ENCODE data around the gene ATAD3B. TPM values are rescaled to one million over a fixed set of nuclear protein-coding genes. Genes with fewer than 3 reads are reported as not detected.
A peak's percentile ranks its signal among the peaks of the same experiment; 100 is the strongest.
"Not testable (repeated sequence)": the region's sequence is repeated elsewhere in the genome, so short reads cannot be mapped to it uniquely, and the experiment has no call there.

The ATAD3B gene
- total and polyA plus RNA-seq, 4 donors, result 6.4 to 14.3 (median 10.3) TPM

DNA sequence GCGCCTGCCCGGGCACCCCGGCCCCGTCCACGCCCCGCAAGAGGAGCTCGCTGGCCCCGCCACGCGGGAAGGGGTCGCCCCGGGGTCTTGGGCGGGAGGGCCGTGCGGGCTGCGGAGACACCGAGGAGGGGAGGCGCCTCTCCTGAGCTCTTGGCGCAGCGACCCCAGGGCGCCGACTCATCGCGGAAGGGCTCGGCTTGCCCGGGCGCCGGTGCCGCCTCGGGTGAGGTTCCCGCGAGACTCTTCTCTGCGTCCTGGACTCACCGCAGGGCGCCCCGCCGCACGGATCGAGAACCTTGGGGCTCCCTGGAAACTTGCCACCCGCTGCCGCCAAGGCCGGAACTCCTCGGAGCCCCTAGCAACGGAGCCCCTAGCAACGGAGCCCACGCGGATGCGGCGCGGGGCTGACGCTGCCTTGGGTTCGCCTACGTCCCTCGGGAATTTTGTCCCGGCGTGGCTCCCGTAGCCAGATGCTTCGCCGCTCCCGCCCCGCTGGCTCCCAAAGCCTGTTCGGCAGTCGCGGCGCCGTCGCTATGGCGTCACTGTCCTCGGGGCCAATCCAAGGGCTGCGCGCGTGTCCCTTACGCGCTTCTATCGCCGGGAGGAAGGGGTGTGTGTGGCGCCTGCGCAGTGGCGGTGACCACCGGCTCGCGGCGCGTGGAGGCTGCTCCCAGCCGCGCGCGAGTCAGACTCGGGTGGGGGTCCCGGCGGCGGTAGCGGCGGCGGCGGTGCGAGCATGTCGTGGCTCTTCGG lies 40.1 kb downstream of the ATAD3B start, which contains the start of gene ATAD3A:
ATAD3A (plus strand) TSS at position 630 of the 753 bp plus-strand sequence; CDS start at position 737, 107 bp downstream.
- peaks cover 0 to under 1% (median 0%) of the 10 kb centered on the region in 4 donors for H3K36me3 ChIP-seq (ENCODE audit: control insufficient read depth in 4 of 4, insufficient read depth in 3 of 4, low read depth in 1 of 4, low read length in 3 of 4)
- H3K9ac ChIP-seq (ENCODE audit: low read depth in 1 of 2, low read length in 2 of 2), result peak within 1 kb of the TSS; percentile 49 to 63
- H3K4me3 ChIP-seq (ENCODE audit: low read depth in 1 of 3, low read length in 3 of 3), result peak within 1 kb of the TSS; percentile 76 to 97 (median 89)
- TF ChIP-seq GABPA (IDR thresholded peaks at IDR 0.05 in 1 of 2, conservative IDR thresholded peaks at IDR 0.05 in 1 of 2), result peak in 1 of 2 donors; percentile 89
- no peak for TF ChIP-seq HNF4G (IDR thresholded peaks at IDR 0.05)
- no peak for TF ChIP-seq TAF1 (conservative IDR thresholded peaks at IDR 0.05)
- peak; percentile 91 for TF ChIP-seq YY1 (IDR thresholded peaks at IDR 0.05)
- peak; percentile 78 for TF ChIP-seq SP1 (IDR thresholded peaks at IDR 0.05)
- TF ChIP-seq, protein P1, sequence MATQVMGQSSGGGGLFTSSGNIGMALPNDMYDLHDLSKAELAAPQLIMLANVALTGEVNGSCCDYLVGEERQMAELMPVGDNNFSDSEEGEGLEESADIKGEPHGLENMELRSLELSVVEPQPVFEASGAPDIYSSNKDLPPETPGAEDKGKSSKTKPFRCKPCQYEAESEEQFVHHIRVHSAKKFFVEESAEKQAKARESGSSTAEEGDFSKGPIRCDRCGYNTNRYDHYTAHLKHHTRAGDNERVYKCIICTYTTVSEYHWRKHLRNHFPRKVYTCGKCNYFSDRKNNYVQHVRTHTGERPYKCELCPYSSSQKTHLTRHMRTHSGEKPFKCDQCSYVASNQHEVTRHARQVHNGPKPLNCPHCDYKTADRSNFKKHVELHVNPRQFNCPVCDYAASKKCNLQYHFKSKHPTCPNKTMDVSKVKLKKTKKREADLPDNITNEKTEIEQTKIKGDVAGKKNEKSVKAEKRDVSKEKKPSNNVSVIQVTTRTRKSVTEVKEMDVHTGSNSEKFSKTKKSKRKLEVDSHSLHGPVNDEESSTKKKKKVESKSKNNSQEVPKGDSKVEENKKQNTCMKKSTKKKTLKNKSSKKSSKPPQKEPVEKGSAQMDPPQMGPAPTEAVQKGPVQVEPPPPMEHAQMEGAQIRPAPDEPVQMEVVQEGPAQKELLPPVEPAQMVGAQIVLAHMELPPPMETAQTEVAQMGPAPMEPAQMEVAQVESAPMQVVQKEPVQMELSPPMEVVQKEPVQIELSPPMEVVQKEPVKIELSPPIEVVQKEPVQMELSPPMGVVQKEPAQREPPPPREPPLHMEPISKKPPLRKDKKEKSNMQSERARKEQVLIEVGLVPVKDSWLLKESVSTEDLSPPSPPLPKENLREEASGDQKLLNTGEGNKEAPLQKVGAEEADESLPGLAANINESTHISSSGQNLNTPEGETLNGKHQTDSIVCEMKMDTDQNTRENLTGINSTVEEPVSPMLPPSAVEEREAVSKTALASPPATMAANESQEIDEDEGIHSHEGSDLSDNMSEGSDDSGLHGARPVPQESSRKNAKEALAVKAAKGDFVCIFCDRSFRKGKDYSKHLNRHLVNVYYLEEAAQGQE (IDR thresholded peaks at IDR 0.05), result peak; percentile 53
- no peak for TF ChIP-seq FOXA2 (IDR thresholded peaks at IDR 0.05)
- TF ChIP-seq, protein P2, sequence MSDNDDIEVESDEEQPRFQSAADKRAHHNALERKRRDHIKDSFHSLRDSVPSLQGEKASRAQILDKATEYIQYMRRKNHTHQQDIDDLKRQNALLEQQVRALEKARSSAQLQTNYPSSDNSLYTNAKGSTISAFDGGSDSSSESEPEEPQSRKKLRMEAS (IDR thresholded peaks at IDR 0.05), result no peak
- peak; percentile 42 for TF ChIP-seq FOXA1 (IDR thresholded peaks at IDR 0.05)
- TF ChIP-seq EGR1 (IDR thresholded peaks at IDR 0.05; ENCODE audit: low read depth in 2 of 2), result no peak
- TF ChIP-seq, protein P3, sequence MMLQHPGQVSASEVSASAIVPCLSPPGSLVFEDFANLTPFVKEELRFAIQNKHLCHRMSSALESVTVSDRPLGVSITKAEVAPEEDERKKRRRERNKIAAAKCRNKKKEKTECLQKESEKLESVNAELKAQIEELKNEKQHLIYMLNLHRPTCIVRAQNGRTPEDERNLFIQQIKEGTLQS (IDR thresholded peaks at IDR 0.05), result no peak
- TF ChIP-seq, protein P4, sequence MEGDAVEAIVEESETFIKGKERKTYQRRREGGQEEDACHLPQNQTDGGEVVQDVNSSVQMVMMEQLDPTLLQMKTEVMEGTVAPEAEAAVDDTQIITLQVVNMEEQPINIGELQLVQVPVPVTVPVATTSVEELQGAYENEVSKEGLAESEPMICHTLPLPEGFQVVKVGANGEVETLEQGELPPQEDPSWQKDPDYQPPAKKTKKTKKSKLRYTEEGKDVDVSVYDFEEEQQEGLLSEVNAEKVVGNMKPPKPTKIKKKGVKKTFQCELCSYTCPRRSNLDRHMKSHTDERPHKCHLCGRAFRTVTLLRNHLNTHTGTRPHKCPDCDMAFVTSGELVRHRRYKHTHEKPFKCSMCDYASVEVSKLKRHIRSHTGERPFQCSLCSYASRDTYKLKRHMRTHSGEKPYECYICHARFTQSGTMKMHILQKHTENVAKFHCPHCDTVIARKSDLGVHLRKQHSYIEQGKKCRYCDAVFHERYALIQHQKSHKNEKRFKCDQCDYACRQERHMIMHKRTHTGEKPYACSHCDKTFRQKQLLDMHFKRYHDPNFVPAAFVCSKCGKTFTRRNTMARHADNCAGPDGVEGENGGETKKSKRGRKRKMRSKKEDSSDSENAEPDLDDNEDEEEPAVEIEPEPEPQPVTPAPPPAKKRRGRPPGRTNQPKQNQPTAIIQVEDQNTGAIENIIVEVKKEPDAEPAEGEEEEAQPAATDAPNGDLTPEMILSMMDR (IDR thresholded peaks at IDR 0.05; ENCODE audit: low read depth, low read length, missing input control), result no peak
- TF ChIP-seq JUND (IDR thresholded peaks at IDR 0.05), result no peak
- TF ChIP-seq, protein P5, sequence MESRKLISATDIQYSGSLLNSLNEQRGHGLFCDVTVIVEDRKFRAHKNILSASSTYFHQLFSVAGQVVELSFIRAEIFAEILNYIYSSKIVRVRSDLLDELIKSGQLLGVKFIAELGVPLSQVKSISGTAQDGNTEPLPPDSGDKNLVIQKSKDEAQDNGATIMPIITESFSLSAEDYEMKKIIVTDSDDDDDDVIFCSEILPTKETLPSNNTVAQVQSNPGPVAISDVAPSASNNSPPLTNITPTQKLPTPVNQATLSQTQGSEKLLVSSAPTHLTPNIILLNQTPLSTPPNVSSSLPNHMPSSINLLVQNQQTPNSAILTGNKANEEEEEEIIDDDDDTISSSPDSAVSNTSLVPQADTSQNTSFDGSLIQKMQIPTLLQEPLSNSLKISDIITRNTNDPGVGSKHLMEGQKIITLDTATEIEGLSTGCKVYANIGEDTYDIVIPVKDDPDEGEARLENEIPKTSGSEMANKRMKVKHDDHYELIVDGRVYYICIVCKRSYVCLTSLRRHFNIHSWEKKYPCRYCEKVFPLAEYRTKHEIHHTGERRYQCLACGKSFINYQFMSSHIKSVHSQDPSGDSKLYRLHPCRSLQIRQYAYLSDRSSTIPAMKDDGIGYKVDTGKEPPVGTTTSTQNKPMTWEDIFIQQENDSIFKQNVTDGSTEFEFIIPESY (IDR thresholded peaks at IDR 0.05), result peak; percentile 97
- TF ChIP-seq RXRA (IDR thresholded peaks at IDR 0.05), result peak; percentile 37 to 45
- no peak for TF ChIP-seq RAD21 (IDR thresholded peaks at IDR 0.05)
- TF ChIP-seq HNF4A (conservative IDR thresholded peaks at IDR 0.05), result peak in 1 of 2 donors; percentile 37
- TF ChIP-seq NR2F2 (IDR thresholded peaks at IDR 0.05), result no peak
- no peaks in the 10 kb centered on the region for H3K27me3 ChIP-seq (ENCODE audit: control insufficient read depth in 4 of 4, insufficient read depth in 4 of 4, low read length in 3 of 4)
- no peaks in the 10 kb centered on the region for H3K9me3 ChIP-seq (ENCODE audit: control insufficient read depth in 4 of 4, low read length in 3 of 4)
- peaks cover 6 to 18% (median 13%) of the 10 kb centered on the region in 4 donors for H3K4me1 ChIP-seq (ENCODE audit: control insufficient read depth in 4 of 4, insufficient read depth in 4 of 4, low read length in 3 of 4)
- peak; percentile 96 for DNase-seq (ENCODE audit: low spot score)
- WGBS, result under 1% methylated on average over 99 of the region's 99 CpGs
- peak within 1 kb of the TSS; percentile 89 to 92 for H3K27ac ChIP-seq (ENCODE audit: low read depth in 1 of 2, low read length in 2 of 2)

DNA sequence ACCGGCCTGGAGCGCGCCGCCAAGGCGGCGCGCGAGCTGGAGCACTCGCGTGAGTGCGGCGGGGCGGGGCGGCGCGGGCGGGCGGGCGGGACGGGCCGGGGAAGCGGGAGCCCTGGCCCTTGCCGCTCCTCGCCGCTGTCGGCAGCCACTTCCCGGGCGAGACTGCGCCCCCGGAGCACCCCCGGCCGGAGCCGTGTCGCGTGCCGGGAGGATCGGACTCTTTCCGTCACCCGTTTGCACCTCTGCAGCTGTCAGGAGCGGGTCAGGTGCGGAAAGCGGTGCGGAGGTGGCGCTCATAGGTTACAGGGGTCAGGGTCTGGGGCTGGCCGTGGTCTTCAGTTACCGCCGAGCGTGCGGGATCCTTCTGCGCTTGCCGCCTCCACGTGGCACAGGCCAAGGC lies 40.9 kb downstream of the ATAD3B start:
- peaks cover 6 to 18% (median 13%) of the 10 kb centered on the region in 4 donors for H3K4me1 ChIP-seq (ENCODE audit: control insufficient read depth in 4 of 4, insufficient read depth in 4 of 4, low read length in 3 of 4)
- WGBS, result under 1% methylated on average over 48 of the region's 52 CpGs
- H3K9ac ChIP-seq (ENCODE audit: low read depth in 1 of 2, low read length in 2 of 2); H3K9me3 ChIP-seq (ENCODE audit: control insufficient read depth in 4 of 4, low read length in 3 of 4); H3K36me3 ChIP-seq (ENCODE audit: control insufficient read depth in 4 of 4, insufficient read depth in 3 of 4, low read depth in 1 of 4, low read length in 3 of 4); DNase-seq (ENCODE audit: low spot score); H3K27ac ChIP-seq (ENCODE audit: low read depth in 1 of 2, low read length in 2 of 2); H3K27me3 ChIP-seq (ENCODE audit: control insufficient read depth in 4 of 4, insufficient read depth in 4 of 4, low read length in 3 of 4): not testable (repeated sequence)
- H3K4me3 ChIP-seq (ENCODE audit: low read depth in 1 of 3, low read length in 3 of 3), result peak overlapping the region in 2 of 3 donors; percentile 60 to 97

DNA sequence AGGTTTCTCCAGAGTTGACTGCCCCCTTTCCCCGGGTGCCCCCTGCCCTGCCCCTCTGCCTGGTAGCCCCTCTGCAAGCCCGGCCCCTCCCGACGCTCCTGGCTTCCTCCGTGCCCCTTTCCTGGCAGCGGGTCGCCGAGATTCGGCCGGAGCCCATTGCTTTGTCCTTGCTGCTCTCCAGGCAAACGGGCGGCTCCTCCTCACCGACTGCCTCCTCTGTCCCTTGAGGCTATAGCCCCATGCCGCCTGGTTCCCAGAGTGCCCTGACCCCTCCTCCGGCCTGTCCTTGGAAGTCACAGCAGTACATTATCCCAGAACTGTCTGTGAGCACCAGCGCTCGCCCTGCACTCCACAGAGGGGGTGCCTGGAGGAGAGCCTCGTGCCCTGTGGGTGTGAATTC lies 42.1 kb downstream of the ATAD3B start:
- not testable (repeated sequence) for DNase-seq (ENCODE audit: low spot score); H3K9me3 ChIP-seq (ENCODE audit: control insufficient read depth in 4 of 4, low read length in 3 of 4); H3K4me3 ChIP-seq (ENCODE audit: low read depth in 1 of 3, low read length in 3 of 3); H3K27me3 ChIP-seq (ENCODE audit: control insufficient read depth in 4 of 4, insufficient read depth in 4 of 4, low read length in 3 of 4); H3K27ac ChIP-seq (ENCODE audit: low read depth in 1 of 2, low read length in 2 of 2); H3K9ac ChIP-seq (ENCODE audit: low read depth in 1 of 2, low read length in 2 of 2)
- peaks cover 0 to 10% (median 3%) of the 10 kb centered on the region in 4 donors for H3K36me3 ChIP-seq (ENCODE audit: control insufficient read depth in 4 of 4, insufficient read depth in 3 of 4, low read depth in 1 of 4, low read length in 3 of 4)
- 92% methylated on average over 18 of the region's 18 CpGs for WGBS
- H3K4me1 ChIP-seq (ENCODE audit: control insufficient read depth in 4 of 4, insufficient read depth in 4 of 4, low read length in 3 of 4), result peaks cover 2 to 18% (median 13%) of the 10 kb centered on the region in 4 donors

All from liver (tissue), 9 donors.